Measurements from ENCODE around the gene IER5L. TPM values are rescaled to one million over a fixed set of nuclear protein-coding genes. Genes with fewer than 3 reads are reported as not detected.
A peak's percentile ranks its signal among the peaks of the same experiment; 100 is the strongest.
"Not testable (repeated sequence)": the region's sequence is repeated elsewhere in the genome, so short reads cannot be mapped to it uniquely, and the experiment has no call there.

IER5L gene
- total and polyA plus RNA-seq, 10 donors, result 3.9 to 14.0 (median 8.2) TPM

DNA sequence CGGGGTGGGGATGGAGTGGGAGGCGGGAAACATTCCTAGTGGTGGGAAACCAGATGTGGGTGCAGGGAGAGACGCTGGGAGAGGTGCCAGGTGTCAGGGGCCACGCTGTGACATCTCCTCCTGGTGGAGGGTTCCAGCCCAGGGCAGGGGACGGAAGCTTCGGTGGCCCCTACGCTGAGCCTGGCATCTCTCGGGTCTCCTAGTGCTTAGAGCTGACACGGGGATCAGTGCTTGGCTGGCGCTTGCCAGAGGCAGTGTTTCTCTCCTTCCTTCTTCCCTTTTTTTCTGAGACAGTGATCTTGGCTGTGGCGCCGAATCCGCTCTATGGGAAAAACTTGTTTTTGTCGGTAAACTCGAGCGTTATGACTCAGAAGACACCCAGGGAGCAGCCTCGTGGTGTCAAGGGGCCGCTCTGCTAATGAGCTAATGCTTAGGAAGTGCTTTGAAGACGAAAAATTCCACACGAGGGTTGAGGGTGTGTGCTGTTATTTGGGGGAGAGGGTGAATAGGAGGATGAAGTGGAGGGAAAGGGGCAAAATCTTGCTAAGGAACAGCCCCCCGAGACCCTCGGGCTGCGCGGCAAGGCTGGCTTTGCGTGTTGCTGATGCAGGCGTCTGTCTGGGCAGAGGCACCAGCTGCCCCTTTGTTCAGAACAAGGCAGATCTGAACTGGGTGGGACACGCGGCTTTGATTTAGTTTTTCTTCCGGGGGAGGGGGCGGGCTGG, 20.4 kb upstream of the IER5L start:
- no peaks in the 10 kb centered on the region for H3K36me3 ChIP-seq
- H3K27me3 ChIP-seq (replicated peaks in 1 of 7), result peaks cover 0 to 53% (median 5%) of the 10 kb centered on the region in 7 donors
- DNase-seq, result no peak
- peak overlapping the region in 7 of 8 donors; percentile 43 to 67 (median 59) for H3K27ac ChIP-seq
- WGBS, 5 donors, result 45 to 50% (median 49%) methylated on average over 29 to 30 of the region's 30 CpGs
- TF ChIP-seq POLR2AphosphoS5 (IDR thresholded peaks at IDR 0.05) (peak in 1 of 3 donors; percentile 10), CTCF (IDR thresholded peaks at IDR 0.05 in 8 of 11, conservative IDR thresholded peaks at IDR 0.05 in 3 of 11) (no peak), POLR2A (IDR thresholded peaks at IDR 0.05) (no peak)
- H3K9me3 ChIP-seq, result peaks cover 0 to 4% (median 0%) of the 10 kb centered on the region in 8 donors
- intact Hi-C loops (cut with DNase I; ENCODE audit: low total_unique reads), result no loop called here
- H3K4me3 ChIP-seq, result no peak overlapping the region
- H3K4me1 ChIP-seq, result peaks cover 0 to 27% (median 13%) of the 10 kb centered on the region in 6 donors

- intact Hi-C loops (cut with DNase I; ENCODE audit: low total_unique reads), result no loop called here
Observed at GRCh38 chr9:129197978-129198318, 19.9 kb upstream of the IER5L start.

DNA sequence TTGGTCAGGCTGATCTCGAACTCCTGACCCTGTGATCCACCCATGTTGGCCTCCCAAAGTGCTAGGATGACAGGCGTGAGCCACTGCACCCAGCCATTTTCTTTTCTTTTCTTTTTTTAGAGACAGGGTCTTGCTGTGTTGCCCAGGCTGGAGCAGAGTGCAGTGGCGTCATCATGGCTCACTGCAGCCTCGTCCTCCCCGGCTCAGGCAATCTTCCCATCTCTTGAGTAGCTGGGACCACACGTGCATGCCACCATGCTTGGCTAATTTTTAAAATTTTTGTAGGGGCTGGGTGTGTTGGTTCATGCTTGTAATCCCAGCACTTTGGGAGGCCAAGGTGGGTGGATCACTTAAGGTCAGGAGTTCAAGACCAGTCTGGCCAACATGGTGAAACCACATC, 19.0 kb upstream of the IER5L start:
- H3K9me3 ChIP-seq, result peaks cover 0 to 11% (median 4%) of the 10 kb centered on the region in 8 donors
- DNase-seq; H3K4me3 ChIP-seq; H3K27ac ChIP-seq; H3K36me3 ChIP-seq; intact Hi-C loops (cut with DNase I; ENCODE audit: low total_unique reads): not testable (repeated sequence)
- 87 to 91% (median 89%) methylated on average over 6 of the region's 6 CpGs for WGBS, 5 donors
- H3K4me1 ChIP-seq, result peaks cover 0 to 13% (median 5%) of the 10 kb centered on the region in 6 donors
- peaks cover 0 to 60% (median 5%) of the 10 kb centered on the region in 7 donors for H3K27me3 ChIP-seq (replicated peaks in 1 of 7)

More at GRCh38 chr9:129197978-129198318, 19.9 kb upstream of the IER5L start:
- Histone ChIP-seq H3K4me1 (peaks cover 0 to 22% (median 8%) of the 10 kb centered on the region in 6 donors), H3K27me3 (replicated peaks in 1 of 7) (peaks cover 0 to 58% (median 5%) of the 10 kb centered on the region in 7 donors), H3K9me3 (peaks cover 0 to 4% (median 0%) of the 10 kb centered on the region in 8 donors), H3K27ac (peak overlapping the region in 7 of 8 donors; percentile 43 to 67 (median 59)), H3K4me3 (no peak overlapping the region), H3K36me3 (no peaks in the 10 kb centered on the region)
- WGBS, 5 donors, result 41 to 68% (median 62%) methylated on average over 8 of the region's 8 CpGs
- TF ChIP-seq POLR2A (IDR thresholded peaks at IDR 0.05) (no peak), POLR2AphosphoS5 (IDR thresholded peaks at IDR 0.05) (no peak), CTCF (IDR thresholded peaks at IDR 0.05 in 8 of 11, conservative IDR thresholded peaks at IDR 0.05 in 3 of 11) (no peak)
- no peak for DNase-seq

- DNase-seq, result no peak
- no peaks in the 10 kb centered on the region for H3K36me3 ChIP-seq
- no peak overlapping the region for H3K27ac ChIP-seq
- no peak for TF ChIP-seq CTCF (IDR thresholded peaks at IDR 0.05 in 8 of 11, conservative IDR thresholded peaks at IDR 0.05 in 3 of 11)
- no peak for TF ChIP-seq POLR2A (IDR thresholded peaks at IDR 0.05)
- TF ChIP-seq POLR2AphosphoS5 (IDR thresholded peaks at IDR 0.05), result no peak
- peaks cover 0 to 60% (median 5%) of the 10 kb centered on the region in 7 donors for H3K27me3 ChIP-seq (replicated peaks in 1 of 7)
- H3K9me3 ChIP-seq, result peaks cover 0 to 16% (median 5%) of the 10 kb centered on the region in 8 donors
- H3K4me1 ChIP-seq, result peaks cover 0 to 13% (median 4%) of the 10 kb centered on the region in 6 donors
- 79 to 88% (median 85%) methylated on average over 10 of the region's 10 CpGs for WGBS, 5 donors
- intact Hi-C loops (cut with DNase I; ENCODE audit: low total_unique reads), result no loop called here
- no peak overlapping the region for H3K4me3 ChIP-seq
Observed at GRCh38 chr9:129195606-129196005, 17.5 kb upstream of the IER5L start.
